NCI-H2171 treated with DMSO at 0.1 percent for 48 hours (cell line): Measurements from ENCODE around the gene KCNAB1.
"Not testable (repeated sequence)": the region's sequence is repeated elsewhere in the genome, so short reads cannot be mapped to it uniquely, and the experiment has no call there.

Experiments used
- DNase-seq: peaks from one replicate; lab custom pipeline; 2025; lab: John Stamatoyannopoulos, UW

Gene KCNAB1

GRCh38 chr3:156176629-156177210, 56.3 kb downstream of the KCNAB1 start:
- no peak for DNase-seq

GRCh38 chr3:156180077-156180476, 59.7 kb downstream of the KCNAB1 start:
- no peak for DNase-seq

- DNase-seq: no peak
Observed at GRCh38 chr3:156181509-156181908, 61.1 kb downstream of the KCNAB1 start.

- no peak for DNase-seq
Observed at GRCh38 chr3:156183396-156183795, 63.0 kb downstream of the KCNAB1 start.

DNA sequence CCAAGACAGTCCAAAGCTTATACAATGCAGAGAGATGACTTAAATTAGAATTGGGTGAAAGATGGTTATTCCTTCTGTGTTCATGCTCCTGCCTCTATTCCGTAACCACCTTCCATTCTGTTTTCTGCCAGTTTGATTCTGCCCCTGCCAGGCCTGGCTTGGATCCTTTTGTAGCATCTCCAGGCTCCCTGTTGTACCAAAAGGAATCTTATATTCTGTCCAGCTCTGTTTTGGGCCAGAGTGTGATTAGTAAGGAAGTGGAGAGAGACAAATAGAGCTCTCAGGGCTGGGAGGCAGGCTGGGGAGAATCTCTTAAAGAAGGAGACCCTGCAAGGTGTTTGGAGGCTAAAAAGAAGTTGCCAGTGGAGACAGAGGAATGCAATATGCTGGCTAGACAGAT, 63.8 kb downstream of the KCNAB1 start:
- DNase-seq: no peak

- no peak for DNase-seq
Observed at GRCh38 chr3:156187146-156187769, 66.9 kb downstream of the KCNAB1 start.

GRCh38 chr3:156188757-156189156, 68.4 kb downstream of the KCNAB1 start:
- no peak for DNase-seq

DNA sequence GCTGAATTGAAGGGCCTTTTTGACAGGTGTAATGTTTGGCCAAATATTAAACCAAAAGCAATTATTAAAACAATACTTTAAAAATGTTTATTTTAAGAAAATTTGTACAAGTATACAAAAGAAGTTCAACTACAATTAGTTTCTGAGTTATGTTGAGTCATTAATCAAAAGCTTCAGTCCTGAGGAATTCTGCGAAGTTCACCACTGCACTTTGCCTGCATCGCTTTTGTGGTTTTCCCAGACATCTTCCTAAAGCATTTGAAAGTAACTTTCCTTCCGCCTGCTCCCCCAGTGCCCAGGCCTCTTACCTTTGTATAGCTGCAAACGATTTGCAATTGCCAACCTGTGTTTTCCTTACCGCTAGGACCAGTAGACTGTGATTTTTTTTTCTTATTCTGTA, 69.5 kb downstream of the KCNAB1 start:
- no peak for DNase-seq

DNA sequence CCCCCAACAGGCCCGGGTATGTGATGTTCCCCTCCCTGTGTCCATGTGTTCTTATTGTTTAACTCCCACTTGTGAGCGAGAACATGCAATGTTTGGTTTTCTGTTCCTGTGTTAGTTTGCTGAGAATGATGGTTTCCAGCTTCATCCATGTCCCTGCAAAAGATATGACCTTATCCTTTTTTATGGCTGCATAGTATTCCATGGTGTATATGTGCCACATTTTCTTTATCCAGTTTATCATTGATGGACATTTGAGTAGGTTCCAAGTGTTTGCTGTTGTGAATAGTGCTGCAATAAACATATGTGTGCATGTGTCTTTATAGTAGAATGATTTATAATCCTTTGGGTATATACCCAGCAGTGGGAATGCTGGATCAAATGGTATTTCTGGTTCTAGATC, 74.6 kb downstream of the KCNAB1 start:
- not testable (repeated sequence) for DNase-seq

- not testable (repeated sequence) for DNase-seq
Observed at GRCh38 chr3:156197152-156197551, 76.8 kb downstream of the KCNAB1 start.

GRCh38 chr3:156201411-156202405, 81.3 kb downstream of the KCNAB1 start:
- no peak for DNase-seq

GRCh38 chr3:156206157-156206556, 85.8 kb downstream of the KCNAB1 start:
- DNase-seq: no peak

GRCh38 chr3:156207802-156208685, 87.7 kb downstream of the KCNAB1 start:
- no peak for DNase-seq

DNA sequence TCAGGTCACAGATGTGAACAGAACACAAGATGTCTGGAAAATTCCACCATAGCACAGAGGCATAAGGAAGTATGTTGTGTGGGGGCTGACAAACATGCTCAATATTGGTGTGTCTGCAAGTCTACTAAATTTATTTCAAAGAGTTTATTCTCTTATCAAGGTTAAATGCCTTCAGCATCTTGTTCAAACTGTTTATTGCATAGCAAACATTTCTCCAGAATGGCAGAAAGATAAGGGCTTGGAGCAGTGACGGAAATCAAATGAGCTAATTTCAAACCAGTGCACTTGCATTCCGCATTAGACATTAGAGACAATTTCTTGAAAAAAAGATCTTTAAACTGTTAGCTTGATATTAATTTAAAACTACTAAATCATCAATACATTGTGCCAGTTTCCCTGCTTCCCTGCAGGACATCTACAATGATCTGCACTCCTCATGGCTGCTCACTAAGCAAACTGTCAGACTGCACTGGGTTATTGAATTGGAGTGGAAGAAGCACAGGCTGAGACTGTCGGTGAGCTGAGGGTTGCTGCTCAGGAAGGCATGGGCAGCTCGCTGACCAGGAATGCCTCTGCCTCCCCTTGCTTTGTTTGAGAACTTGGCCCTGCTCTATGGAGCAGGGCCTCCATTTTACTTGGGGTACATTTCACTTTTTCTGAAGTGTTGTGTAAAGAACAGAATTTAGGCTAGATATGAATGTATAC, 89.4 kb downstream of the KCNAB1 start:
- DNase-seq: no peak

- no peak for DNase-seq
Observed at GRCh38 chr3:156211583-156211982, 91.2 kb downstream of the KCNAB1 start.

GRCh38 chr3:156214676-156215075, 94.3 kb downstream of the KCNAB1 start:
- no peak for DNase-seq

- no peak for DNase-seq
Observed at GRCh38 chr3:156215751-156216150, 95.4 kb downstream of the KCNAB1 start.

- no peak for DNase-seq
Observed at GRCh38 chr3:156216216-156216615, 95.8 kb downstream of the KCNAB1 start.

- no peak for DNase-seq
Observed at GRCh38 chr3:156216852-156217251, 96.5 kb downstream of the KCNAB1 start.

- DNase-seq: no peak
Observed at GRCh38 chr3:156217674-156218352, 97.4 kb downstream of the KCNAB1 start.

DNA sequence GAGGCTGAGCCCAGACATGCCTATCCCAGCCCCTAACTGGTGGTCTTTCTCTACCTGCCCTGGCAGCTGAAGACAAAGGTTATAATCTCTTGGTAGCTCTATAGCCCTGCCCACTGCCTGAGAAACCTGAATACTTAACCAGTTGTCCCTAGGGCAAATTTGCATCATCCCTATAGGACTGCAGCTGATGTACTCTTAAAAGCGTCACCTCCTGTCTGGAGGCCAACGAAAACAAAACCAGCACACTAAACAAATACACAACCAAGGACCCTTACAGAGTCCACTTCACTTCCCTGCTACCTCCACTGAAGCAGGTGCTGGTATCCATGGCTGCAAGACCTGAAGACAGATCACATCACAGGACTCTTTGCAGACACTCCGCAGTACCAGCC, 98.0 kb downstream of the KCNAB1 start:
- peak; percentile 13 for DNase-seq
